SK-N-MC (cell line): Measurements from ENCODE around the gene GARIN1A.
"Not testable (repeated sequence)": the region's sequence is repeated elsewhere in the genome, so short reads cannot be mapped to it uniquely, and the experiment has no call there.

ENCODE experiments used
- EZH2 ChIP-seq: fragments of 200-600 bp; sonication (generic); IDR thresholded peaks from one replicate; pipeline ENCODE4 v1.6.1; 2017; ENCODE audit warnings: antibody characterized with exemption
- FOXP2 ChIP-seq: optimal IDR thresholded peaks from 2 replicates; pipeline ENCODE3; 2011; ENCODE audit warnings: mild to moderate bottlenecking, moderate library complexity; ENCODE audit not compliant: insufficient read depth; ENCODE audit errors: extremely low read length, control extremely low read depth
- POLR2AphosphoS5 ChIP-seq: IDR thresholded peaks from 2 replicates; pipeline ENCODE4 v1.6.1; 2012; ENCODE audit warnings: mild to moderate bottlenecking, low read depth, low read length, borderline replicate concordance

DNA sequence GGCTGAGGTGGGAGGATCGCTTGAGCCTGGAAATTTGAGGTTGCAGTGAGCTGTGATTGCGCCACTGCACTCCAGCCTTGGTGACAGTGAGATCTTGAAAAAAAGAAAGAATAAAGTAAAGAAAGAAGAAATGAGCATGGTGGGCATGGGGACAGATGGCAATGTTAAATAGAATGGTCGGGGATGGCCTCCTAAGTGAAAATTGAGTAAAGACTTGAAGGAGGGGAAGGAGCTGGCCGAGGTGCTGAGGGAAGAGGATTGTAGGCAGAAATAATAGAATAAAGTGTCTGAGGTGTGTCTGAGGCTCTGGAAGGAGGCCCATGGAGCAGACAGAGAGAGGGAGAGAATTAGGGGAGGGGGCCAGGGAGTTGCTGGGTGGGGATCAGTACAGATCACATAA lies 26.2 kb upstream of the GARIN1A start:
- TF ChIP-seq EZH2, POLR2AphosphoS5, FOXP2: not testable (repeated sequence)
